Pulmonary artery endothelial cell (primary cell): ENCODE measurements around the gene RIIAD1. TPM values are rescaled to one million over a fixed set of nuclear protein-coding genes. Genes with fewer than 3 reads are reported as not detected.
"Not testable (repeated sequence)": the region's sequence is repeated elsewhere in the genome, so short reads cannot be mapped to it uniquely, and the experiment has no call there.

Experiments used
- DNase-seq: peaks from one replicate; pipeline ENCODE4 v3.0.0-alpha.2; 2011; ENCODE audit warnings: low read depth, low spot score
- total RNA-seq: library from RNA; depleted of rRNA; stranded (reverse); fragments of >200 nt; gene quantifications from 2 replicates; pipeline ENCODE4 v1.2.3, GENCODE V29; 2014

Gene RIIAD1, protein sequence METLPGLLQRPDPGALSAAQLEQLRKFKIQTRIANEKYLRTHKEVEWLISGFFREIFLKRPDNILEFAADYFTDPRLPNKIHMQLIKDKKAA
- total RNA-seq = not detected in 2 replicates

DNA sequence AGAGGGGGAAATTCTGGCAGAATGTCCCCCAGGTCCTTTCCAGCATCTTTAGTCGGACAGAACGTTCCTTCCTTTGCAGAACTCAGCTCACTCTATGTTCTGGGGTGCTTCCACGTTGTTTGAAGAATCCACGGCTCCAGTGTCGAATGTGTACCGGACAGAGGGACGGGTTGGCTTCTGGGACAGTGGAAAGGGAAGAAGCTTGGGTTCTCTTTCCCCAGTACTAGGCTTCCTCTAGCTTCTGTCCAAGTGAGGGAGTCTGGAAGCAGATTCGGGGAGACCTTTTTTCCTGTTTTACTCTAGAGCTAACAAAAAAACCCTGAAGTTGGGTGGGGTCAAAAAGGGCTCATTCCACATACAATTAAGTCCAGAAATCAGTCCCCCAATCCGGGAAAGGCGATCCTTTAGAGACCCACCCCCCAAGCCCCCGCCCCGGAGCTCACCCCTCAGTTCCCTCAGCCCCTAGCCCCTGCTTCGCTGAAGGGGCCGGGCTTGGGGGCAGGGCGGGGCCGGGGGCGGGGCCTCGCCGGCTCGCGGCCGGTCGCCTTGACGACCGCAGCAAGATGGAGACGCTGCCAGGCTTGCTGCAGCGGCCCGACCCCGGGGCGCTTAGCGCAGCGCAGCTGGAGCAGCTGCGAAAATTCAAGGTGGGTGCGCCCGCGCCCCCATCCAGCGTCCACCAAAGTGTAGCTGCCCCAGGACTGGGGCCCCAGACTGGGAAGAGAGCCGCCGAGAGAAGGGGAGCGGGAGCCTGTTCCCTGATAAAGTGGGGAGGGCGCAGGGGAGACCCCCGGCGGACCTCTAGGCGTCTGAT lies at the start of gene RIIAD1:
TSS of gene RIIAD1 (plus strand) at position 549 of the 814 bp plus-strand sequence. CDS start at position 564, 15 bp downstream.
- DNase-seq = no peak

DNA sequence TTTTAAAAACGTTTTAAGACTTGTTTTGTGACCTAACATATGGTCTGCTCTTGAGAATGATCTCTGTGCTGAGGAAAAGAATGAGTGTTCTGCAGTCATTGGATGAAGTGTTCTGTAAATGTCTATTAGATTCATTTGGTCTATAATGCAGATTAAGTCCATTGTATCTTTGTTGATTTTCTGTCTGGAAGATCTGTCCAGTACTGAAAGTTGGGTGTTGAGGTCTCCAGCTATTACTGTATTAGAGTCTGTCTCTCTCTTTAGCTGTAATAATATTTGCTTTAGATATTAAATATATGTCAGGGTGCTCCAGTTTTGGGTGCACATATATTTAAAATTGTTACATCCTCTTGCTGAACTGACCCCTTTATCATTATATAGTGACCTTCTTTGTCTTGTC lies 47.9 kb upstream of the RIIAD1 start:
- no peak for DNase-seq

DNA sequence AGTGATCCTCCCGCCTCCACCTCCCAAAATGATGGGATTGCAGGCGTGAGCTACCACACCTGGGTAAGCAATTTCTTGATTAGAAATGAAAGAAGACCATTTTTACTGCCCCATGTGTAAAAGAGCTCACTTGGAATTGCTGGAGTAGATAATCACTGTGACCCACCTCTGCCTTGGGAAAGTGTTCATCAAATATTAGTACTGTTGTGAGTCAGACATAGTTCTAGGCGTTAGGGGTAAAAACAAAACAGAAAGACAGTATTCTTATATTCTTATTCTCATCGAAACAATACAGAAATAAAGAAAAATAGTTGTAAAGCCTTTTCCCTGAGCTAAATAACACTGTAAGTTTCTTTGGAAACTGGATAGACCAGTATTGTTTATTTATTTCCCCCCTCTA lies 40.9 kb upstream of the RIIAD1 start:
- no peak for DNase-seq

DNA sequence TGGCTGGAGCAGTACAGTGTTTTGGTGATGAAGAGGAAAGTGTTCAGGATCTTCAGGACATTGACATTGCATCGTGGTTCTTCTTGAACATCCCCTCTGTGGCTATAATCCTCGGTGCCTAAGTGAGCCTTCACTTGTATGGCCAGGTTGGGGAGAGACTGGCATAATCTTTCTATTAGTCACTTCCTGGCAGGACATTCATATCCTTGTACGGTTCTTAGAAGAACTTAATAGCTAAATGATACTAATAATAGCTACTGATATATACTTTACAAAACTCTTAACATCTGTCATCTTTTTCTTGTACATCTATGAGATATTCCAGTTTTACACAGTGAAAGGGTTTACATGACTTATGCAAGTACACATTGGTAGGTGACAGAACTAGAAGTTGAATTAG lies 40.5 kb upstream of the RIIAD1 start:
- DNase-seq = peak; percentile 87

DNA sequence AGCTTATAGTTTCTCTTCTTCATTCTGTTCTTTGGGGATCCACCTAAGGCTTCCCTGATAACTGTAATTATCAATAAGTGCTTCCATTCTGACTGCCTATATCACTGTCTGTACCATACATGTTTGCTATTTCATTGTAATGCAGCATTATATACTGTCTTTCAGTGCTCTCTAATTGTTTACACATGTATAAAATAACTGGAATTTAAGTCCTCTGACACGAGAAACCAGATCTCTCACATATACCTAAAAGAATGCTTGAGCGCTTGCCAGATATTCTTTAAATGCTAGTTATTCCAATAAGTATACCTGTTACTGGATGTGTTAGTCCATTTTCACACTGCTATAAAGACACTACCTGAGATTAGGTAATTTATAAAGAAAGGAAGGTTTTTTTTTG lies 39.4 kb upstream of the RIIAD1 start:
- no peak for DNase-seq

DNA sequence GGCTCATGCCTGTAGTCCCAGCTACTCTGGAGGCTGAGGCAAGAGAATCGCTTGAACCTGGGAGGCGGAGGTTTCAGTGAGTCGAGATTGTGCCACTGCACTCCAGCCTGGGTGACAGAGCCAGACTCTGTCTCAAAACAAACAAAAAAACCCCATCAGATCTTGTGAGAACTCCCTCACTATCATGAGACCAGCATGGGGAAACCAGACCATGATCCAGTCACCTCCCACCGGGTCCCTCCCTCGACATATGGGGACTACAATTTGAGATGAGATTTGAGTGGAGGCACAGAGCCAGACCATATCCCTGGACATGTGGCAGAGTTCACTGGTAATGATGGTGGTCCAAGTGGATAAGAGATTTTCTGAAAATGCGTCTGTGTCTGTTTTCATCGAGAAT lies 38.4 kb upstream of the RIIAD1 start:
- not testable (repeated sequence) for DNase-seq

DNA sequence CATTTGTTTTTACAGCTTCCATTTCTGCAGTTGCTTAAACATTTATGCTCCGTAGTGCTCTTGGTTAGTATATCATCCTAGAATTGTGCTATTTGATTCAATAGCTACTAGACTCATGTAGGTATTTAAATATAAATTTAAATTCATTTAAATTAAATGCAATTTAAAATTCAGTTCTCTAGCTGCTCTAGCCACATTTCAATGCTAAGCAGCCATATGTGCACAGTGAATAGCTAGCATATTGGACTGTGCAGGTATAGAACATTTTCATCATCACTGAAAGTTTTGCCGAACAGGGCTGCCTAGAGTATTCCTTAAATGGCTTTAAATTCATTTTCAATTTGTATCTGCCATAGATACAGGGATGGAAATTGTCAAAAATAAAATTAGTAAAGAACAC lies 37.2 kb upstream of the RIIAD1 start:
- no peak for DNase-seq

DNA sequence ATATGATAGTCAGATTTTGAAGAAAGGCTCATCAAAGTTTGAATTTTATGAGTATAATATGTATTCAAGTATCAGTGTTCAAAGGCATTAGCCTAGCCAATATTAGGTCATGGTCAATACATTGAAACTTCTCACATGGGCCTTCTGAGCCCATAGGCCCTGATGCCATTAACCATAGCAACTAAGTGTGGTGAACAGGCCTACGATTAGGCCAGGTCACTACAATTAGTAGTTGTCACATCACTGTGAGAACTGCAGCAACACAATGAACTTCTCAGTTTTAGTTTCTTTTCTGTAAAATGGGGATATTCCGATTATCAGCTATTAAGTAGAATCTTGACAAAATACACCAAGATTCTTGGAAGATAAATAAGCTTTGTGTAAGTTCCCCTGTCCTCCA lies 34.8 kb upstream of the RIIAD1 start:
- no peak for DNase-seq

DNA sequence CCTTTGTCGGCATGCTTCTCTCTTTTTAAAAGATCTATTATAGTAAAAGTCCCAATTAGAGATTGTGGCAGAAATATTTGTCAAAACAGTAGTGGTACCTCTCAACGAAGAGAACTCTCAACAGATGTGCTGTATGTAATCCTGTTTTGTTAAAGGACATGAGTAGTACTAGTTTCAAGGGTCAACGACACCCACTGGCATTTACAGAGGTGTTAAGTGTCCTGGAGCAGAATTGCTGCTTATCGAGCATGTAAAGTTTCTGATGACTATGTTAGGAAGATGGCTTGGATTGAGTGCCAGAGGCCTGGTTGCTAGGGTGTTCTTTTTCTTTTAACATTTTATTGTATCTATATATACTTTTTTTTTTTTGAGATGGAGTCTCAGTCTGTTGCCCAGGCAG lies 31.8 kb upstream of the RIIAD1 start:
- no peak for DNase-seq

DNA sequence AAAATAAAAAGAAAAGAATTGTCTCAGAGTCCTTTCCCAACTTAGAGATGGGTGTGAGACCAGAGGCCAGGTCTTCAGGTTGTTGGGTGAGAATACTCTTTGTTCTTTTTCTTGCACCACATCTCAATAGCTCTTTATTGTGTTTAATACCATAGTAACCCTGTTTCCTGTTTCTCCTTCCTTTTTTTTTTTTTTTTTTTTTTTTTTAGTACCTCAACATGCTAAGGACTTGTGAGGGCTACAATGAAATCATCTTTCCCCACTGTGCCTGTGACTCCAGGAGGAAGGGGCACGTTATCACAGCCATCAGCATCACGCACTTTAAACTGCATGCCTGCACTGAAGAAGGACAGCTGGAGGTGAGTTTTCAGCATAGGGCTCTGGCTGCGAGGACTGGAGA lies 29.1 kb upstream of the RIIAD1 start:
- DNase-seq = no peak

DNA sequence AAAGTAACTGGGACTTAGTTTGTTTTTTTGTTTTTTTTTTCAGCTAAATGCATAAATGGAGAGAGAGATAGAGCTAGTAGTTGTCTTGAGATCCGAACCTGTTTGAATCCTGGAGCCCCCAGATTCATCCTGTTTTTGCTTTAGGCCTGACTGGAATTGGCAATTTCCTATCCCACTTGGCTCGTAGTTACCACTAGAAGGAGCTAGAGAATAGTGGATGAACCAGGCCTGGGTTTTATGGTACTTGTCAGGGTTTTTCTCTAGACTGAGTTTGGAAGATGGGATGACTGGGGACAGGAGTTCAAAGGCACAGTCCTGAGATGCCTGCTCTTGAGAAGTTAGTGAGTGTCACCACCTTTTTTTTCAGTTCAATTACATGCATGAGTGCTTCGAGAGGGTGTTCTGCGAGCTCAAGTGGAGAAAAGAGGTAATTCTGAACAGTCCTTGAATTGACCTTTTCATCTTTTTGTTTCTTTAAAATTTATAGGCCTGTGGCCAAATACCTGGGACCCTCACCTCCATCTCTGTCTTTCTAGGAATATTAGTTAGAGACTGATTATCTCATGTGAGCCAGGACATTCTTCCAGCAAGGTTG lies 28.2 kb upstream of the RIIAD1 start:
- peak; percentile 22 for DNase-seq

DNA sequence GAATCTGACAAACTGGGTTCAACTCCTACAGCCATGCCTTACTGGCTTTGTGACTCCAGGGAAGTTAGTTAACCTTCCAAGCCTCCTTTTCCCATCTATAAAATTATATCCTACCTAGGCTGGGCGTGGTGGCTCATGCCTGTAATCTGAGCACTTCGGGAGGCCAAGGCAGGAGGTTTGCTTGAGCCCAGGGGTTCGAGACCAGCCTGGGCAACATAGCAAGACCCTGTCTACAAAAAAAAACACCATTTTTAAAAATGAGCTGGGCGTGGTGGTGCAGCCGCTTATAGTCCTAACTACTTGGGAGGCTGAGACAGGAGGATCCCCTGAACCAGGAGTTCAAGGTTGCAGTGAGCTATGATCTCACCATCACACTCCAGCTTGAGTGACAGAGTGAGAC lies 19.8 kb upstream of the RIIAD1 start:
- DNase-seq = no peak

DNA sequence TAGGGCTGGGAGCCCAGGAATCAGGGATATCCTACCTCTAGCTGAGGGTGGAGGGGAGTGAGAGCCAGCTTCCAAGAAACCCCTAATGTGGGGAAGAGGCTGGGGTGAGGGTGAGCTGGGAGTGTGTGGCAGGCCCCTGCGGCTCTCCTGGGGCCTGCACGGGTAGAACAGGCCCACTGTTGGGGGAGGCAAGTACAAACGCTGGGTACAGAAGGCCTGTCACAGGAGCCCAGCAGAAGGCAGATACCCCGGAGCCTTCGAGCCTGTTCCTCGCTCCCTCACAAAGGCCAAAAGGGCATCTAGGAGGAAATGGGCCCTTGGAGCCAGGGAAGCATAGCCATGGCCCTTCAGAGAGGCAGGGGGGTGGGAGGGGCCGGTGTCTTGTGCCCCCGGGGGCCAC lies 18.4 kb upstream of the RIIAD1 start:
- DNase-seq = no peak

DNA sequence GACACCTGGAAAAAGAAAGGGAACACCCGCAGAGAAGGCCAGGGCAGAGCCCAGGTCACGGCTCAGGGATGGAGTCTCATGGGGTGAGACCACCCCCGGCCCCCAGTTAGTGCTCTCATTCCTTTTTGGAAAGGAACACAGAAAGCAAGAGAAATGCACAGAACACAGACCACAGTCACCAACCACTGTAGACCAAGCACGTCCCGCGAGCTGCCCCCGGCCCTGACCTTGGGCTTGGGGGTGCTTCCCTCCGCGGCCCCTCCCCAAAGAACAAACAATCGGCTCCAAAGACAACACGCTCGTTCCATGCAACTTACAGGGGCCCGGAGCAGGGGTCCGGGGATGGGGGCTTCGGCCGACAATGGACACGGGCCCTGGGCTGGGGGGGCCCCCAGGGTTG lies 17.5 kb upstream of the RIIAD1 start:
- DNase-seq = no peak

DNA sequence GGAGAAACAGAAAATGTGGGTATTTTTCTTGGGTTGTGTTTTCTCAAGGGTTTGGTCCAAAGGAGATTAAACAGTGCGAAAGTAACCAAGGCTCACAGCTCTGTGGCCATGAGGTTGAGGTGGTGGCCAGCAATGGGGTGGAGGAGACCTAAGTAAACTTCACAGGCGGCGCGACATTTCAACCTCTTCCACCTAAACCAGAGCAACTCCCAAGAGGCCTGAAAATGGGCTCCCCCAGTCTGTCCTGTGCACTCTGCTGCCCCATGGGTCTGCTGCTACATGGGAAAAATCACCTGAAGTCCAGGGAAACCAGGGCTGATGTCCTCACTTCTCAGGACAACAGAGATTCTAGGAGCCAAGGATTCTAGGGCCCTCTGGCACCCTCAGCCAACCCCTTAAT lies 17.1 kb upstream of the RIIAD1 start:
- no peak for DNase-seq

DNA sequence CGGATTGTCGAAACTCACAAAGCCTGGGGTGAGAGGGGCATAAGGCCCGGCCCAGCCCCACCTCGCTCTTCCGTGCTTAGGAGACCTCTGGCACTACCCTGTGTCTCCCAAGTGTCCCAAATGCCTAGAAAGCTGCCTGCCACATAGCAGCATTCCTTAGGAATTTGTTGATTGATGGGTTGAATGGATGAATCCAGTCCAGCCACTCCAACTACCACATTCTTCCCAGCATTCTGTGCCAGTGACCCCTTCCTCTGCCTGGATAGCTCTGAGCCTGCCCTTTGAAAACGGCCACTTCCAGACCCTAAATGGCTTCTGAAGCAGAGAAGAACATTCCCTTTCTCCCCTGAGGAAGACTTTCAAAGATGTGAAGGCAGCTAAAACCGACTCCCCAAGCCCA lies 16.2 kb upstream of the RIIAD1 start:
- DNase-seq = no peak

DNA sequence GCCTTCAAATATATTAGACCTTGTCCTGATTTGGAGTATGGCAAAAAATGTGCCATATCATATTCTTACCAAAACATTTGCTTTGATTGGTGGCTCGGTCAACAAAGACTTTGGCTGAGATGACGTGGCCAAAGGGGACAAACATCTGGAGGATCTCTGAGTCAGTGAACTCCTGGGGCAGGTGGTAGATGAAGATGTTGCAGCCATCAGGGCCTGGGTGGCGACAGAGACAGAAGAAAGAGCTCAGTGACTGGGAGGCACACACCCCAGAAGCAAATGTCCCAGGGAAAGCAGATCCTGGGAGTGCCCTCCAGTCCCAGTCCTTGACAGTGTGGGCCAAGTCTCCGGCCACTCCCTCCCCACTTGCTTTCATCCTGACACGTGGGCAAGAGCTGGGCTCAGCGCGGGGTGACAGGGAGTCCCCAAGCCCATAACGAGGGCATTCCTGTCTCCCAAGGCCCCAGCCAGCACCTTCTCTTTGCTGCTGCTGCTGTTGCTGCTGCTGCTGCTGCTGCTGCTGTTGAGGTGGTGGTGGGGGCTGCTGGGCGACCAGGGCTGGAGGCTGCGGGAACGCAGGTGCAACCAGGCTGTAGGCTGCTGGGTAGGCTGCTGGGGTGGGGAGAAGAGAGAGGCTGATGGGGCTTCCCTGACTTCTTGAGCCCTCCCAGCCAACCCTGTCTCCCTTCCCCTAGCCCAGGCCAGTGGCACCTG lies 15.4 kb upstream of the RIIAD1 start:
- no peak for DNase-seq

DNA sequence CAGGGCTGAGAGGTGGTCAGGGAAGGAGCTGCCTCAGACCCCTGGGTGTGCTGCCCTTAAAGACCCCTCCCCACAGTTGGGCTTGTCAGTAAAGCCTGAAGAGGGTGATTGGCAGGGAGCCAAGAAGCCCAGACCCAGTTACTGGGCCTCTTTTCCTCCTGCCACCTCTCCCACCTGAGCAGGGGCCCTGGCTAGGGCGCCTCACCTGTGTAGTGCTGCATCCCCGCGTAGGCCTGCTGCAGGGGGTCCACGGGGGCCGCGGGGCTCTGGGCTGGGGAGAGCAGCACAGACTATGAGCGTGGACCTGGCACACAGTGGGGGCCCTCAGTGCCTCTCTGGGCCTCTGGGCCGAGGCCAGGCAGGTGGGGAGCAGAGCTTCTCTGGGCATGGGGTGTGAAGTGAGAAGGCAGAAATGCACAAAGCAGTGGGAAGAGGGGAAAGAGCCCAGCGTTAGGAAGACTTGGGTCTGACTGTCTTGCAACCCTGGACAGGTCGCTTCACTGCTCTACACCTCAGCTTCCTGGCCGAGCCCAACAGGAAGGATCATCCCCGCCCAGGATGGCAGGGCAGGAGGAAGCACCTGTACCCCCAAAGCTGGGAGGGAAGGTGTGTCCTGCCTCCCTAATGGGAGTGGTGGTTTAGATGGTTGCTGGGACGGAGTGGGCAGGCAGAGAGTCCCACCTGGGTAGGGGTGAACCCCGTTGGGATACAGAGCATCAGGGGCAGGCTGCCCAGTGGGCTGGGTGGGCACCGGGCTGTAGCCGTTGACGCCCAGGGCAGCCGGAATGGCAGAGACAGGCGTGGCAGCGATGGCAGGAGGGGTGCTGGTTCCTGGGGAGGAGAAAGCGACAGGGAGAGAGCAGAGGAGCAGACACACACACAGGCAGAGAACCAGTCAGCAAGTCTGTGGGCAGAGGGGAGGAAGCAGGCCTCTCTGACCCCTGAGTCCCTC lies 14.6 kb upstream of the RIIAD1 start:
- DNase-seq = no peak

DNA sequence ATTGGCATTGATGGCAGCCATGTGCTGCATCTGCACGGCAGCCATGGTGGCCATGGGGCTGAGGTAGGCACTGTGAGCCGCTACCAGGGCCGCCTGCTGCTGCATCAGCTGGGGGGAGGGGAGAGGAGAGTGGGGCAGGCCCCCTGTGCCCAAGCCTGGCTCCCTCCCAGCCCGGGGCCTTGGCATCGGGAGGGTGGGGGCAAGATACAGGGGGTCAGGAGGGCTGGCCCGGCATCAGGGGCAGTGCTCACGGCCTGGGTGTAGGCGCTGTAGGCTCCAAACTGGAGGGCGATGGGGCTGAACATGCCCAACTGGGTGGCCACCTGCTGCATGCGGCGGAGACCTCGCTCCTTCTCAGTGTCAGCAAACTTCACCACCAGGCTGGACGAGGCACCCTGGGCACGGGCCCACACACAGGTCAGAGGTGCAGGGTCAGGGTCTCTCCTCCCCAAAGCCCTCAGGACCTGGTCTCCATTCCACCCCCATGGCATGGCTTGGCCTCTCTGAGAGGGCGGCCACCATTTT lies 13.7 kb upstream of the RIIAD1 start:
- DNase-seq = no peak

DNA sequence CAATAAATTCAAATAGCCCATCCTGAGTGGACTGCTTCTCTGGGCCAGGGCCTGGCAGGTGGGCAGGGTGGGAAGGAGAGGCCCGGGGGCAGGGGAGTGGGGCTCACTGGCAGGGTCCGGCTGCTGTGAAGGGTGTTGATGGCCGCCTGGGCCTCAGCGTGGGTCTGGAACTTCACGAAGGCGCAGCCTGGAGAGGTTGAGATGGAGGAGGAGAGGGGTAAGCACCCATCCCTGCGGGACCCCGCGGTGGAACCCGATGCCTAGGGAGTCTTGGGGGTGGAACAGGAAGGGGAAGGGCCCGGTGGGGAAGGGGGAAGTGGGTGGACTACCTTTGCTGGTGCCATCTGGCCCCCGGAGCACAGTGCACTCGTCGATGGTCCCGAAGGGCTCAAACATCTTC lies 12.4 kb upstream of the RIIAD1 start:
- no peak for DNase-seq
